ENCODE data around the gene SLC13A4.

Gene SLC13A4

DNA sequence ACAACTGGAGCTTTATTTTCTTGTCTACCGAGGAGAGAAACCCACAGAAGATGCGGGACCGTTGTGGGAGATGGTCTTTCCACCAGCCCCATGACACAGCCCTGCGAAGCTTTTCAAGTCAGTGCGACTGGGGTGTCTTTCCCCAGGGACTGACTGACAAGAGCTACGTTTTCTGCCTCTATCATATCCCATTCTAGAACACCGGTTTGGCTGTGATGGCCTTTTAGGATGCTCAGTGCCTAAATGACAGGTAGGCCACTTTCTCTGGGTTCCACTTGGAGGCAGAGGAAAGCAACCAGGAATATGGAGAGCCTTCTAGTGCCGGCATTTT lies 16.9 kb downstream of the SLC13A4 start:
- Histone ChIP-seq H3K27ac (ENCODE audit: low read length) (no peak overlapping the region), H3K27me3 (ENCODE audit: control insufficient read depth, insufficient read depth, low read length) (no peaks in the 10 kb centered on the region), H3K36me3 (ENCODE audit: control insufficient read depth, insufficient read depth, low read length) (no peaks in the 10 kb centered on the region), H3K4me3 (ENCODE audit: low read length) (no peak overlapping the region), H3K9me3 (ENCODE audit: control insufficient read depth, insufficient read depth, low read length) (no peaks in the 10 kb centered on the region), H3K4me1 (ENCODE audit: control insufficient read depth, insufficient read depth, low read length) (peaks cover 3% of the 10 kb centered on the region; the same call in 1 of the 2 replicates)
- DNase-seq (ENCODE audit: low read depth, low spot score), result no peak
- no CpG with 5 or more reads among the region's 8 CpGs for WGBS (ENCODE audit: insufficient coverage, insufficient read length)

DNA sequence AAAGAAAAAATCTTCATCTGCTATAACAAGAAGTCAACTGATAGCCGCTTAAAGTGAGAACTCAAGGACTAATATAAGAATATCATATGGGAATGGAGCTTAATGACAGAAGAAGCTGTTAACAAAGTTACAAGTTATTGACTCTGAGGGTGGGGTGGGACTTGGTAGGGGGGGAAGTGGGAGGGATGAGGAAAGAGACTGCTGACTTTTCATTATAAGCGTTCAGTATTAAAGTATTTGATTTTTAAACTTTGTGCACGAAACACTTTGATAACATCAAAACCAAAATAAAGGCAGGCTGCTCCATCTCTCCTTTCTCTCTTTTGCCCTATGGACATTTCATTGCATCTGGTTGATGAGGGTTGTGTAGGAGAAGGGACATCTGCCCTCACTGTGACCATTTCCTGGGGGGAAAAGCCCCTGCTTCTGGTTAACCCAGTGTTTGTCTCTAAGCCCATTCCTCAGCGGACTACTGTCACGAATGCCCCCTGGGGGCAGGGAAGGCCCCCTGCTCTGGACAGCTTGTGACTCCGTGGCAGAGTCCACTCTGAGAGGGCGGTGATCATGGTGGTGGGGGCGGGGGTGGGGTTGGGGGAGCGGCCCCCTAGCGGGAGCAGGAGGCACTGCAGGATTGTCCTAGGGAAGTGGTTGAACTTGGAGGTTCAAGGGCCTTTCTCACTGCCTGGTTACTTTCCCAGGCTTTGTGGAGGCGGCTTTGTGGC lies 17.4 kb downstream of the SLC13A4 start:
- DNase-seq (ENCODE audit: low read depth, low spot score), result no peak
- peaks cover 3% of the 10 kb centered on the region; the same call in 1 of the 2 replicates for H3K4me1 ChIP-seq (ENCODE audit: control insufficient read depth, insufficient read depth, low read length)
- no peak overlapping the region for H3K27ac ChIP-seq (ENCODE audit: low read length)
- H3K27me3 ChIP-seq (ENCODE audit: control insufficient read depth, insufficient read depth, low read length), result no peaks in the 10 kb centered on the region
- H3K36me3 ChIP-seq (ENCODE audit: control insufficient read depth, insufficient read depth, low read length), result no peaks in the 10 kb centered on the region
- WGBS (ENCODE audit: insufficient coverage, insufficient read length), result no CpG with 5 or more reads among the region's 11 CpGs
- no peak overlapping the region for H3K4me3 ChIP-seq (ENCODE audit: low read length)
- H3K9me3 ChIP-seq (ENCODE audit: control insufficient read depth, insufficient read depth, low read length), result no peaks in the 10 kb centered on the region

DNA sequence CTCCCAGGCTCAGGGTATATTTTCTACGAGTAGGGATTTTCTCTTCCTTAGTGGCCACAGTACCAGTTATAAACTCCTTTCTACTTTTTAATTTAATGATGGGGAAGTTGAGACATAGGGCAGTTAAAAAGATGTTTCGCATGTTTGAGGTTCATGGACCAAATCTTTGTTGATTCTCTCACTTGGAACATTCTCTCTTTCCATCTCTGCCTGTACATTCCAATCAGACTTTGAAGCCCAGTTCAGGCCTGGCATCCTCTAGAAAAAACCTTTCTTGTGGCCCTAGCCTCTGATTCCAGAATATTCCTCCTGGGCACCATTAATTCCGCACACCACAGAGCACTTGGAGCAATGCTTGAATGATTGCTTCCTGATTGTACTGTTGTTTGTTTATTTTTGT lies 18.5 kb downstream of the SLC13A4 start:
- no peak for DNase-seq (ENCODE audit: low read depth, low spot score)
- Histone ChIP-seq H3K4me1 (ENCODE audit: control insufficient read depth, insufficient read depth, low read length) (peaks cover 3% of the 10 kb centered on the region; the same call in 1 of the 2 replicates), H3K9me3 (ENCODE audit: control insufficient read depth, insufficient read depth, low read length) (no peaks in the 10 kb centered on the region), H3K27ac (ENCODE audit: low read length) (no peak overlapping the region), H3K36me3 (ENCODE audit: control insufficient read depth, insufficient read depth, low read length) (no peaks in the 10 kb centered on the region), H3K27me3 (ENCODE audit: control insufficient read depth, insufficient read depth, low read length) (no peaks in the 10 kb centered on the region), H3K4me3 (ENCODE audit: low read length) (no peak overlapping the region)
- WGBS (ENCODE audit: insufficient coverage, insufficient read length), result no CpG with 5 or more reads among the region's 3 CpGs

DNA sequence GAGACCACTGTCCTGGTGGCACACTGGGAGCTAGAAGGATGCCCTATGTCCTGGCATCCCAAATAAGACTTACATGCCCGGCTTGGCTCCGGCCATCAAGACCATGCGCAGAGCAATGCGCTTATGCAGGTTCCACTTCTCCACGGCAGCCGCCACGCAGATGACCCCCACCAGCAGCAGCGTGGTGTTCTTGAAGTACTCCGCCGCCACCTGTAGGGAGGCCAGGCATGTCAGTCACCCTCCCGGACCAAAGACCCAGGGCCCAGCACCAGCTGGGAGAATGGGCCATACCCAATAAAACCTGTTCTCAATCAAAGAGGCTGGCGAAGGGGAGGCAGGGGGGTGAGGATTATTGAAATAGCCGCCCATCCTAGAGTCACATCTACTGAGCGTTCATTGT lies 19.9 kb downstream of the SLC13A4 start:
- DNase-seq (ENCODE audit: low read depth, low spot score), result no peak
- H3K4me3 ChIP-seq (ENCODE audit: low read length), result no peak overlapping the region
- peaks cover 1% of the 10 kb centered on the region; the same call in 1 of the 2 replicates for H3K4me1 ChIP-seq (ENCODE audit: control insufficient read depth, insufficient read depth, low read length)
- no peaks in the 10 kb centered on the region for H3K27me3 ChIP-seq (ENCODE audit: control insufficient read depth, insufficient read depth, low read length)
- no CpG with 5 or more reads among the region's 14 CpGs for WGBS (ENCODE audit: insufficient coverage, insufficient read length)
- H3K27ac ChIP-seq (ENCODE audit: low read length), result no peak overlapping the region
- H3K36me3 ChIP-seq (ENCODE audit: control insufficient read depth, insufficient read depth, low read length), result no peaks in the 10 kb centered on the region
- no peaks in the 10 kb centered on the region for H3K9me3 ChIP-seq (ENCODE audit: control insufficient read depth, insufficient read depth, low read length)

DNA sequence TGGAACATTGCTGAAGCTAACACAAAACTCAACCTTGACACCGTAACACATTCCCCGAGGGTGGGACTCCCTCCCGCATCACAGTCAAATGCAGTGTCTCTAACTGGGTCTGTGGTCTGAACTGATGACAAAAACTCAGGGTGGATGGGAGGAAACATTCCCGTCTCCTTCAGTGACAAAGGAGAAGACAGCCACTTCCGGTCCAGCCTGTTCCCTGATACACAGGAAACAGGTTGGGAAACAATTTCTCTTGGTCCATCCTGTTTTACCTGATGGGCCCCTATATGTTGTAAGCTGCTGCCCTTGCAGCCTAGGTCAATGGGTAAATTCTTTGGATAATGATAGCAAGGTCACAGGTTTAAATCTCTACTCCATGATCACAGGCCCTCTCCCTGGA lies 20.4 kb downstream of the SLC13A4 start:
- no CpG with 5 or more reads among the region's 5 CpGs for WGBS (ENCODE audit: insufficient coverage, insufficient read length)
- Histone ChIP-seq H3K27me3 (ENCODE audit: control insufficient read depth, insufficient read depth, low read length) (no peaks in the 10 kb centered on the region), H3K4me3 (ENCODE audit: low read length) (no peak overlapping the region), H3K27ac (ENCODE audit: low read length) (no peak overlapping the region), H3K36me3 (ENCODE audit: control insufficient read depth, insufficient read depth, low read length) (no peaks in the 10 kb centered on the region), H3K9me3 (ENCODE audit: control insufficient read depth, insufficient read depth, low read length) (no peaks in the 10 kb centered on the region), H3K4me1 (ENCODE audit: control insufficient read depth, insufficient read depth, low read length) (peaks cover 1% of the 10 kb centered on the region; the same call in 1 of the 2 replicates)
- DNase-seq (ENCODE audit: low read depth, low spot score), result no peak

DNA sequence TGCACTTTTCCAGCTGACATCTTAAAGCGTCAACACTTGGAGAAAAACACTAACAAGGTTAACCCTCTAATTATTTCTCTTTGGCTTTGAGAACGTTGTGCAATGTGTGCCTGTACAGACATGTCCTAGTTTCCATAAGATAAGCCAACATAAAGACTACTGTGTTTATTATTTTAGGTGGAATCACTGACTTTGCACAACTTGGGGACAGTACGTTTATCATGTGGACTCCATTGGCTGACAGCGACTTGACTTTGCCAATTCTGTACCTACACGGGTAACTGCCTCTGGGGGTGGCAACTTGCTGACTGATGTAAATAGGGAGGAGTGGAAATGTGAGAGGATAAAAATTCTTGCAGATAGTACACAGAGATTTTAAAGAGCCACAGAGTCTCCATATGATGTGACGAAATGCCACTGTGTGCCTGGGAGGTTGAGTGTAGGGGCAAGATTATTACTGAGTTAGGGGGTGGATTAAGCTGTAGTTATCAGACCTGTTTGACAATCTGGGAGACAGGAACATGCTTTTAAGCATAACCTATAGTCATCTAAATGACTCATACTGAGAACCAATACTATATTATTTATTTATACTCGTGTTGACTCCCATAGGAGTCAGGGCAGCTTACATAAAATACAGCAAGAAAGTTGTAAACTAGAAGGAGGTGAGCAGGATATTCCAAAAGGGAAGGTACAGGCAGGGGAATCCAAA lies 21.0 kb downstream of the SLC13A4 start:
- Histone ChIP-seq H3K9me3 (ENCODE audit: control insufficient read depth, insufficient read depth, low read length) (no peaks in the 10 kb centered on the region), H3K4me3 (ENCODE audit: low read length) (no peak overlapping the region), H3K4me1 (ENCODE audit: control insufficient read depth, insufficient read depth, low read length) (peaks cover 1% of the 10 kb centered on the region; the same call in 1 of the 2 replicates), H3K27ac (ENCODE audit: low read length) (no peak overlapping the region), H3K27me3 (ENCODE audit: control insufficient read depth, insufficient read depth, low read length) (no peaks in the 10 kb centered on the region), H3K36me3 (ENCODE audit: control insufficient read depth, insufficient read depth, low read length) (no peaks in the 10 kb centered on the region)
- no peak for DNase-seq (ENCODE audit: low read depth, low spot score)
- WGBS (ENCODE audit: insufficient coverage, insufficient read length), result no CpG with 5 or more reads among the region's 7 CpGs

DNA sequence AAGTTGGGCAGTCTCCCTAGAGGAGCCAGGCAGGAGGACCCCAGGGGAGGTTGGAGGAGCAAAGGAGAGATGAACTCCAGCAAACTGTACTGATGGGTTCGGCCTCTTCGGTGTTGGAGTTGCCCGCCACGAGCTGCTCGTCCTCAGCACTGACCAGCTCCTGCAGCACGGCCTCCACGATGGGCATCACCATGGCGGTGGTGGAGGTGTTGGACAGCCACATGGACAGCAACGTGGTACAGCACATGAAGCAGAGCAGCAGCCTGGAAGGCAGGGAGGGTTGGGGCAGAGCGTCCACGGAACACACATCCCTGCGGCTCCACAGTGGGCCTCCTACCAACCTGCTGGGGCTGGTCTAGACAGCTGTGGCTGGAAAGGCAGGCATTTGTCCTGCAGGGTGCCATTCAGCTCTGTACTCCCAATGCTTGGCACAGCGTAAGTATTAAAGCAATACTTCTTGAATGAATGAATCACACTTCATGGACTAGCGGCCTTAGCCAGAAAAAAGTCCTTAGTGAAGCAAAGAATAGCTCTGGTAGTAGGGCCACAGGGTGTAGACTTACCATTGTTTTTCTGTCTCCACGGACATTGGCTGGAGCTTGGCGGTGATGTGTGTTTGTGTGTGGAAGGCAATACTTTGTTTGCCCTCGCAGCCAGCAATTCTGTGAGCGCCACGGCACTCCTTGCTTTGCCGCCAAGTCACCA lies 21.8 kb downstream of the SLC13A4 start:
- no peak for DNase-seq (ENCODE audit: low read depth, low spot score)
- Histone ChIP-seq H3K4me1 (ENCODE audit: control insufficient read depth, insufficient read depth, low read length) (peaks cover under 1% of the 10 kb centered on the region; the same call in 1 of the 2 replicates), H3K9me3 (ENCODE audit: control insufficient read depth, insufficient read depth, low read length) (no peaks in the 10 kb centered on the region), H3K36me3 (ENCODE audit: control insufficient read depth, insufficient read depth, low read length) (no peaks in the 10 kb centered on the region), H3K4me3 (ENCODE audit: low read length) (no peak overlapping the region), H3K27ac (ENCODE audit: low read length) (no peak overlapping the region), H3K27me3 (ENCODE audit: control insufficient read depth, insufficient read depth, low read length) (no peaks in the 10 kb centered on the region)
- WGBS (ENCODE audit: insufficient coverage, insufficient read length), result no CpG with 5 or more reads among the region's 20 CpGs

DNA sequence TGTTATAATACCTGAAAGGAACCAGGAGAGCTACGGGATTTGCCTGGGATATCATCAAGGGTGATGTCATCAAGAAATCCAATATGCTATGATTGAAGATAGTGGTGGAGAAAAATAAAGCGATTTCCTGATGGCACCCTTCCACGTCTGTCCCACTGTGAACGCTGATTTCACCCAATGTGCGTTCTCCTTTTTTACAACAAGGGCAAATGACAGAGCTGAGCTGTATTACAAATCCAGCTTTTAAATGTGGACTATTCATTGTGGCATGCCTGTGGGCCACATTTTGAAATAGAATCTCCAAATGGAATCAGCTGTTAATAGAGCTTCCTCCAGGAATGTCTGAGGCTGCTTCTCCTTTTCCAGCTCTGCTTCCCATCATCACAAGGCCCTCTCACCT lies 23.3 kb downstream of the SLC13A4 start:
- H3K4me3 ChIP-seq (ENCODE audit: low read length), result no peak overlapping the region
- H3K27ac ChIP-seq (ENCODE audit: low read length), result no peak overlapping the region
- no peak for DNase-seq (ENCODE audit: low read depth, low spot score)
- no peaks in the 10 kb centered on the region for H3K36me3 ChIP-seq (ENCODE audit: control insufficient read depth, insufficient read depth, low read length)
- no peaks in the 10 kb centered on the region for H3K9me3 ChIP-seq (ENCODE audit: control insufficient read depth, insufficient read depth, low read length)
- no peaks in the 10 kb centered on the region for H3K27me3 ChIP-seq (ENCODE audit: control insufficient read depth, insufficient read depth, low read length)
- no CpG with 5 or more reads among the region's 5 CpGs for WGBS (ENCODE audit: insufficient coverage, insufficient read length)
- H3K4me1 ChIP-seq (ENCODE audit: control insufficient read depth, insufficient read depth, low read length), result no peaks in the 10 kb centered on the region; the same call in 1 of the 2 replicates

DNA sequence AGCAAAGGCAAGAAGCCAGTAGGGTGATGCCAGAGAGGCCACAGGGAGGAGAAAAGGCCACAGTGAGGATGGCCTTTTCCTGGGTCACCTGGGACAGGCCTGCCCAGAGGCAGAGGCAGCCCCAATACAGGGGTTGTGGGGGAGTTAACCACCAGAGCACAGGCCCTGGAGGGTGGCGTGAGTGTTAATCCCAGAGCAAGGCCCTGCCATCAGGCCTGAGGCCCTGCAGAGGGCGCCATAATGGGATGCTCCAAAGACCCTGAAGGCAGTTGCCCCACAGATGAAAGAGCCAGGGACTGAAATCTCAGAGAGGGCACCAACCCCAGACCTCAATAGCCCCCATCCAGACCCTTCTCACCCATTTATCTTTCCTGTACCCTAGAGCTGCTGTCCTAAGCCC lies 23.9 kb downstream of the SLC13A4 start:
- WGBS (ENCODE audit: insufficient coverage, insufficient read length), result no CpG with 5 or more reads among the region's 2 CpGs

DNA sequence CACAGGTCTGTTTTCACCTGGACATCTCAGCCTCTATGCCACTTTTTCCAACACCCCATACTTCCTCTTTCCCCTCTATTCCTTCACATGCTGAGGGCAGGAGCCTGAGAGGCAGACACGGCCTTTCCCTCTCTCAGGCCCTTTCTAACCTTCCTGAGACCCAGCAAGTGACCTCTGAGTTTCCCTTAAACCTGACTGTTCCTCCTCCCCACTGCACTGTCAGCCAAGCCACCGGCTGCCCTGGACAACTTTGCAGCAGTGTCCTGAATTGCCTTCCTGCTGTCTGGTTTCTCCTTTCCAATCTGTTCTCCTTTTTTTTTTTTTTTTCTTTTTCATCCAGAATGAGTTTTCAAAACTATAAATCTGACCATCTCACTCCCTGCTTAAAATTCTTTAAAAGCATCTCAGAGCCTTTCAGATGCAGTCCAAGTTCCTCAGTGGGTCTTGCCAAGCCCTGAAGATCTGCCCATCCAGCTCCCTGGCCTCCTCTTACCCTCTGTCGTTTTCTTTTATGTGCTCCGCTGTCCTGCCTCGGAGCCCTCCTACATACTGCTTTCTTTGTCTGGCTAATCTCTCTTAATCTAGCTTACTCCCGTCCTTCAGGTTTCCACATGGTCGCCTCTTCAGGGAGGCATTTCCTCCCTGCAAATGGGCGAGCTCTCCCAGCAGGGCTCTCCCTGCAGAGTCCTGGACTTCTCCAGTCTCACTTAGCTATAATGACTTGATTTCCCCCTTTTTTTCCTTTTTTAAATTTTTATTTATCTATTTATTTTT lies 30.5 kb downstream of the SLC13A4 start:
- no CpG with 5 or more reads among the region's 8 CpGs for WGBS (ENCODE audit: insufficient coverage, insufficient read length)
- no peak for DNase-seq (ENCODE audit: low read depth, low spot score)
- Histone ChIP-seq H3K9me3 (ENCODE audit: control insufficient read depth, insufficient read depth, low read length) (no peaks in the 10 kb centered on the region), H3K4me3 (ENCODE audit: low read length) (no peak overlapping the region), H3K27me3 (ENCODE audit: control insufficient read depth, insufficient read depth, low read length) (no peaks in the 10 kb centered on the region), H3K4me1 (ENCODE audit: control insufficient read depth, insufficient read depth, low read length) (no peaks in the 10 kb centered on the region), H3K27ac (ENCODE audit: low read length) (no peak overlapping the region), H3K36me3 (ENCODE audit: control insufficient read depth, insufficient read depth, low read length) (no peaks in the 10 kb centered on the region)

More for the DNA sequence above, 23.9 kb downstream of the SLC13A4 start:
- no peak for DNase-seq (ENCODE audit: low read depth, low spot score)
- no peak overlapping the region for H3K27ac ChIP-seq (ENCODE audit: low read length)
- no peaks in the 10 kb centered on the region; the same call in 1 of the 2 replicates for H3K4me1 ChIP-seq (ENCODE audit: control insufficient read depth, insufficient read depth, low read length)
- no peak overlapping the region for H3K4me3 ChIP-seq (ENCODE audit: low read length)
- H3K9me3 ChIP-seq (ENCODE audit: control insufficient read depth, insufficient read depth, low read length), result no peaks in the 10 kb centered on the region
- H3K36me3 ChIP-seq (ENCODE audit: control insufficient read depth, insufficient read depth, low read length), result no peaks in the 10 kb centered on the region
- no peaks in the 10 kb centered on the region for H3K27me3 ChIP-seq (ENCODE audit: control insufficient read depth, insufficient read depth, low read length)

Measured in iPS DF 6.9 (cell line).